Neural cell (in vitro differentiated cells): ENCODE data around the gene UQCR11. TPM values are rescaled to one million over a fixed set of nuclear protein-coding genes. Genes with fewer than 3 reads are reported as not detected.

Experiments used
- H2AFZ ChIP-seq: fragments of 200-600, 300-800 bp; sonication (generic), shearing (Covaris generic); 2 replicates; pipeline ENCODE4 v1.6.0; 2014; ENCODE audit warnings: low read depth, mild to moderate bottlenecking, antibody characterized with exemption, low read length, moderate library complexity
- H3F3A ChIP-seq: fragments of 200-600 bp; shearing (Covaris generic); 2 replicates; pipeline ENCODE4 v1.6.1; 2016; ENCODE audit warnings: mild to moderate bottlenecking, moderate library complexity, mixed read lengths, antibody characterized with exemption, low read length; ENCODE audit not compliant: insufficient read depth, poor library complexity, severe bottlenecking
- H3K27ac ChIP-seq: fragments of 200-600, 300-800 bp; sonication (generic), shearing (Covaris generic); 2 replicates; pipeline ENCODE4 v1.5.1; 2014; ENCODE audit warnings: mild to moderate bottlenecking, low read length, moderate library complexity
- H3K27me3 ChIP-seq: fragments of 300-800, 200-600 bp; sonication (generic), shearing (Covaris generic); 2 replicates; pipeline ENCODE4 v1.6.0; 2014; ENCODE audit warnings: mild to moderate bottlenecking, low read depth, low read length, moderate library complexity; ENCODE audit not compliant: insufficient read depth
- H3K36me3 ChIP-seq: fragments of 300-800, 200-600 bp; sonication (generic), shearing (Covaris generic); 2 replicates; pipeline ENCODE4 v1.5.1; 2014; ENCODE audit warnings: mild to moderate bottlenecking, antibody characterized with exemption, low read length, moderate library complexity; ENCODE audit not compliant: insufficient read depth
- H3K4me2 ChIP-seq: fragments of 300-800, 200-600 bp; sonication (generic), shearing (Covaris generic); 2 replicates; pipeline ENCODE4 v1.6.0; 2014; ENCODE audit warnings: mild to moderate bottlenecking, low read length
- H3K4me3 ChIP-seq: fragments of 300-800, 200-600 bp; sonication (generic), shearing (Covaris generic); 2 replicates; pipeline ENCODE4 v1.5.1; 2014; ENCODE audit warnings: mild to moderate bottlenecking, low read length, moderate library complexity
- H3K79me2 ChIP-seq: fragments of 200-600 bp; shearing (Covaris generic); replicated peaks from 2 replicates; pipeline ENCODE4 v1.6.0; 2014; ENCODE audit warnings: mild to moderate bottlenecking, low read length, moderate library complexity; ENCODE audit not compliant: insufficient read depth
- H3K9ac ChIP-seq: fragments of 300-800, 200-600 bp; sonication (generic), shearing (Covaris generic); 2 replicates; pipeline ENCODE4 v1.6.1; 2016; ENCODE audit warnings: mild to moderate bottlenecking, low read length, mixed read lengths
- H3K9me2 ChIP-seq: fragments of 200-600 bp; shearing (Covaris generic); 2 replicates; pipeline ENCODE4 v1.6.1; 2016; ENCODE audit warnings: mild to moderate bottlenecking, low read length, mixed read lengths; ENCODE audit not compliant: insufficient read depth
- H3K9me3 ChIP-seq: fragments of 200-600, 300-800 bp; sonication (generic), shearing (Covaris generic); 2 replicates; pipeline ENCODE4 v1.6.1; 2016; ENCODE audit warnings: mild to moderate bottlenecking, mixed run types, low read length, moderate library complexity, mixed read lengths
- H4K20me1 ChIP-seq: fragments of 200-600 bp; shearing (Covaris generic); 2 replicates; pipeline ENCODE4 v1.6.1; 2016; ENCODE audit warnings: mild to moderate bottlenecking, mixed run types; ENCODE audit not compliant: insufficient read depth
- CTCF ChIP-seq: fragments of 450-650 bp; IDR thresholded peaks from 2 replicates; pipeline ENCODE4 v1.5.1; 2014; ENCODE audit warnings: antibody characterized with exemption, mild to moderate bottlenecking, moderate library complexity; ENCODE audit not compliant: poor library complexity, severe bottlenecking
- EP300 ChIP-seq: fragments of 450-650 bp; conservative IDR thresholded peaks from 2 replicates; pipeline ENCODE4 v1.6.1; 2014; ENCODE audit warnings: antibody characterized with exemption, mild to moderate bottlenecking, moderate library complexity; ENCODE audit not compliant: poor library complexity, severe bottlenecking
- EZH2 ChIP-seq: fragments of 200-600, 300-800 bp; shearing (Covaris generic), sonication (generic); IDR thresholded peaks from 2 replicates; pipeline ENCODE4 v1.6.1; 2014; ENCODE audit warnings: antibody characterized with exemption, low read length, borderline replicate concordance, mild to moderate bottlenecking; ENCODE audit not compliant: insufficient read depth, poor library complexity, severe bottlenecking
- MXI1 ChIP-seq: fragments of 450-650 bp; conservative IDR thresholded peaks from 2 replicates; pipeline ENCODE4 v1.6.1; 2014; ENCODE audit warnings: antibody characterized with exemption, mild to moderate bottlenecking; ENCODE audit not compliant: poor library complexity, severe bottlenecking
- POLR2AphosphoS5 ChIP-seq: IDR thresholded peaks from 2 replicates; pipeline ENCODE4 v1.6.1; 2012
- RAD21 ChIP-seq: fragments of 450-650 bp; conservative IDR thresholded peaks from 2 replicates; pipeline ENCODE4 v1.6.1; 2014; ENCODE audit warnings: antibody characterized with exemption, mild to moderate bottlenecking, moderate library complexity
- REST ChIP-seq: IDR thresholded peaks from 2 replicates; pipeline ENCODE4 v1.6.1; 2012; ENCODE audit warnings: borderline replicate concordance
- SMC3 ChIP-seq: fragments of 450-650 bp; conservative IDR thresholded peaks from 2 replicates; pipeline ENCODE4 v1.6.1; 2014; ENCODE audit warnings: antibody characterized with exemption, mild to moderate bottlenecking, moderate library complexity; ENCODE audit not compliant: poor library complexity
- TAF1 ChIP-seq: IDR thresholded peaks from 2 replicates; pipeline ENCODE4 v1.6.1; 2012; ENCODE audit warnings: low read depth
- polyA plus RNA-seq: library from polyadenylated mRNA; depleted of rRNA; stranded (reverse); fragments of >200 nt; gene quantifications from 2 replicates; pipeline ENCODE4 v1.2.3, GENCODE V29; 2014

The UQCR11 gene
- polyA plus RNA-seq, 1 donor from 2014 or later = 204 TPM

GRCh38 chr19:1574354-1575136 is 30.7 kb downstream of the UQCR11 start:
- Histone ChIP-seq H4K20me1 (no peaks in the 10 kb centered on the region), H3K36me3 (no peaks in the 10 kb centered on the region), H3F3A (no peaks in the 10 kb centered on the region), H3K4me3 (no peak overlapping the region), H3K79me2 (no peaks in the 10 kb centered on the region), H2AFZ (no peak overlapping the region), H3K9me3 (no peaks in the 10 kb centered on the region), H3K27me3 (no peaks in the 10 kb centered on the region), H3K9ac (no peak overlapping the region), H3K9me2 (no peaks in the 10 kb centered on the region), H3K27ac (no peak overlapping the region), H3K4me2 (no peak overlapping the region)
- TF ChIP-seq REST (no peak), MXI1 (no peak), POLR2AphosphoS5 (no peak), SMC3 (no peak), TAF1 (no peak), RAD21 (no peak), EP300 (no peak), CTCF (no peak), EZH2 (no peak)

- H3K4me3 ChIP-seq = no peak overlapping the region
- H3F3A ChIP-seq = no peaks in the 10 kb centered on the region
- TF ChIP-seq TAF1 = no peak
- no peak for TF ChIP-seq MXI1
- no peak for TF ChIP-seq SMC3
- no peak for TF ChIP-seq RAD21
- TF ChIP-seq POLR2AphosphoS5 = no peak
- TF ChIP-seq CTCF = no peak
- no peak for TF ChIP-seq EP300
- no peak for TF ChIP-seq EZH2
- TF ChIP-seq REST = no peak
- H3K36me3 ChIP-seq = no peaks in the 10 kb centered on the region
- H3K79me2 ChIP-seq = peaks cover 4% of the 10 kb centered on the region
- H3K27me3 ChIP-seq = no peaks in the 10 kb centered on the region
- no peak overlapping the region for H2AFZ ChIP-seq
- H3K9me3 ChIP-seq = no peaks in the 10 kb centered on the region
- no peak overlapping the region for H3K4me2 ChIP-seq
- no peak overlapping the region for H3K9ac ChIP-seq
- no peaks in the 10 kb centered on the region for H3K9me2 ChIP-seq
- no peak overlapping the region for H3K27ac ChIP-seq
- H4K20me1 ChIP-seq = no peaks in the 10 kb centered on the region
These were observed 32.5 kb downstream of the UQCR11 start for GRCh38 chr19:1572795-1573194.
